Loucy (cell line): ENCODE measurements around the gene AGK.

Source experiments
- EZH2phosphoT487 ChIP-seq: fragments of 200-600 bp; IDR thresholded peaks from 2 replicates; pipeline ENCODE4 v1.6.1; 2018; ENCODE audit warnings: antibody characterized with exemption, mild to moderate bottlenecking, moderate library complexity, borderline replicate concordance
- TF ChIP-seq, protein P1 (sequence below): fragments of 200-600 bp; sonication (generic); conservative IDR thresholded peaks from 2 replicates; pipeline ENCODE4 v1.5.1; 2014; ENCODE audit warnings: mild to moderate bottlenecking, antibody characterized with exemption, low read length

DNA sequence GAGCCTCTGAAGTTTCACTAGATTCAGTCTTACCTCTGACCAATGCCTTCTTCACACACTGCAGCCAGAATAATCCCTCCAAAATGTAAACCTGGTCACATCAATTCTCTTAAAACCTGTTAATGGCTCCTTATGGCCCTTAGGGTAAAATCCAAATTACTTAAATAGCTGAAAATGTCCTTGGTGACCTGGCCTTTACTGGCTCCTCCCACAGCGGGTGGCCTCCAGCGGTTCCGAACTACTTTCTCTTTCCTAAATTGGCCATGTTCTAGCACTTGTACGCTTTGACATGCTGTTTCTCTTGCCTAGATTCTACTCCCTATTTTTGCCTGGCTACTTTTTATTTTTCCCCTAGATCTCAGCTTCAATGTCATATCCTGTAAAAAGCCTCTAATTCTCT, 36.1 kb downstream of the AGK start:
- TF ChIP-seq, protein P1, sequence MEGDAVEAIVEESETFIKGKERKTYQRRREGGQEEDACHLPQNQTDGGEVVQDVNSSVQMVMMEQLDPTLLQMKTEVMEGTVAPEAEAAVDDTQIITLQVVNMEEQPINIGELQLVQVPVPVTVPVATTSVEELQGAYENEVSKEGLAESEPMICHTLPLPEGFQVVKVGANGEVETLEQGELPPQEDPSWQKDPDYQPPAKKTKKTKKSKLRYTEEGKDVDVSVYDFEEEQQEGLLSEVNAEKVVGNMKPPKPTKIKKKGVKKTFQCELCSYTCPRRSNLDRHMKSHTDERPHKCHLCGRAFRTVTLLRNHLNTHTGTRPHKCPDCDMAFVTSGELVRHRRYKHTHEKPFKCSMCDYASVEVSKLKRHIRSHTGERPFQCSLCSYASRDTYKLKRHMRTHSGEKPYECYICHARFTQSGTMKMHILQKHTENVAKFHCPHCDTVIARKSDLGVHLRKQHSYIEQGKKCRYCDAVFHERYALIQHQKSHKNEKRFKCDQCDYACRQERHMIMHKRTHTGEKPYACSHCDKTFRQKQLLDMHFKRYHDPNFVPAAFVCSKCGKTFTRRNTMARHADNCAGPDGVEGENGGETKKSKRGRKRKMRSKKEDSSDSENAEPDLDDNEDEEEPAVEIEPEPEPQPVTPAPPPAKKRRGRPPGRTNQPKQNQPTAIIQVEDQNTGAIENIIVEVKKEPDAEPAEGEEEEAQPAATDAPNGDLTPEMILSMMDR, result no peak
- TF ChIP-seq EZH2phosphoT487, result no peak
